HepG2 (cell line): Measurements from ENCODE around the gene MYL6. TPM values are rescaled to one million over a fixed set of nuclear protein-coding genes. Genes with fewer than 3 reads are reported as not detected.
A peak's percentile ranks its signal among the peaks of the same experiment; 100 is the strongest.

Experiments used
- CBX1 ChIP-seq: IDR thresholded peaks from one replicate; pipeline ENCODE4 v1.6.1; 2016; ENCODE audit warnings: antibody characterized with exemption, low read depth
- DBP ChIP-seq: sonication (generic); formaldehyde crosslinking; IDR thresholded peaks from 2 replicates; pipeline ENCODE4 v1.4.0; 2020; ENCODE audit warnings: missing genetic modification reagents; ENCODE audit errors: not compliant biosample characterization
- FOXK1 ChIP-seq: sonication (generic); formaldehyde crosslinking; IDR thresholded peaks from 2 replicates; pipeline ENCODE4 v1.4.0; 2020; ENCODE audit warnings: low read depth, missing genetic modification reagents, borderline replicate concordance
- FOXK2 ChIP-seq: fragments of 450-650 bp; IDR thresholded peaks from 2 replicates; pipeline ENCODE4 v1.6.1; 2016
- HOXA3 ChIP-seq: sonication (generic); formaldehyde crosslinking; IDR thresholded peaks from 2 replicates; pipeline ENCODE4 v1.5.0; 2020; ENCODE audit warnings: missing genetic modification reagents
- KLF12 ChIP-seq: sonication (generic); formaldehyde crosslinking; IDR thresholded peaks from 2 replicates; pipeline ENCODE4 v1.4.0; 2020; ENCODE audit warnings: missing genetic modification reagents, borderline replicate concordance
- PHF5A ChIP-seq: IDR thresholded peaks from one replicate; pipeline ENCODE4 v1.6.1; 2018; ENCODE audit warnings: low read depth, missing genetic modification reagents; ENCODE audit not compliant: unreplicated experiment
- SALL2 ChIP-seq: sonication (generic); formaldehyde crosslinking; IDR thresholded peaks from 2 replicates; pipeline ENCODE4 v1.8.1; 2023; ENCODE audit warnings: mild to moderate bottlenecking, missing genetic modification reagents, inconsistent platforms
- SMAD1 ChIP-seq: sonication (generic); formaldehyde crosslinking; IDR thresholded peaks from 2 replicates; pipeline ENCODE4 v1.4.0; 2020; ENCODE audit warnings: missing genetic modification reagents, low read depth, mild to moderate bottlenecking, borderline replicate concordance
- SMARCC2 ChIP-seq: fragments of 450-650 bp; IDR thresholded peaks from 2 replicates; pipeline ENCODE4 v1.6.1; 2017; ENCODE audit warnings: antibody characterized with exemption, mild to moderate bottlenecking
- SMC3 ChIP-seq: IDR thresholded peaks from 2 replicates; pipeline ENCODE4 v1.6.1; 2011; ENCODE audit warnings: low read length, improper control_type of control experiment
- TCF7L2 ChIP-seq: IDR thresholded peaks from 2 replicates; pipeline ENCODE4 v1.6.1; 2011; ENCODE audit warnings: mild to moderate bottlenecking, low read depth, low read length, moderate library complexity
- ZBTB1 ChIP-seq: sonication (generic); formaldehyde crosslinking; IDR thresholded peaks from 2 replicates; pipeline ENCODE4 v1.4.0; 2020; ENCODE audit warnings: missing genetic modification reagents, borderline replicate concordance
- ZNF20 ChIP-seq: sonication (generic); formaldehyde crosslinking; IDR thresholded peaks from 2 replicates; pipeline ENCODE4 v1.4.0; 2020; ENCODE audit warnings: mild to moderate bottlenecking, moderate library complexity, missing genetic modification reagents
- ZNF724P ChIP-seq: sonication (generic); formaldehyde crosslinking; IDR thresholded peaks from 2 replicates; pipeline ENCODE4 v1.8.0; 2022; ENCODE audit warnings: missing genetic modification reagents, borderline replicate concordance
- ZNF784 ChIP-seq: sonication (generic); formaldehyde crosslinking; IDR thresholded peaks from 2 replicates; pipeline ENCODE4 v1.5.1; 2020; ENCODE audit warnings: missing genetic modification reagents, mild to moderate bottlenecking, borderline replicate concordance
- polyA plus RNA-seq, 8 experiments: library from polyadenylated mRNA; depleted of rRNA in 3 of 8; stranded (reverse) in 7 of 8; unstranded in 1 of 8; fragments of >200 nt; fragmentation: Illumina TruSeq in 4 of 8; extraction: Trizol in 4 of 8; gene quantifications; 2 replicates each; pipeline versions ENCODE4 v1.2.1 to v1.2.3, GENCODE V29; 2011 to 2016; ENCODE audit warnings: low read depth in 4 of 8, missing spikeins in 1 of 8, mixed read lengths in 1 of 8; ENCODE audit not compliant: insufficient read depth in 1 of 8
- total RNA-seq, 5 experiments: library from RNA; depleted of rRNA; stranded (reverse); fragments of >200 nt; fragmentation: Illumina TruSeq; extraction: Trizol; gene quantifications; 2 replicates each; pipeline ENCODE4 v1.2.3, GENCODE V29; 2016; ENCODE audit warnings: low read depth in 1 of 5
- TF ChIP-seq, protein P1 (sequence below): sonication (generic); formaldehyde crosslinking; IDR thresholded peaks from 2 replicates; pipeline ENCODE4 v1.9.0; 2021; ENCODE audit warnings: missing genetic modification reagents, borderline replicate concordance
- TF ChIP-seq, protein P2 (sequence below): sonication (generic); formaldehyde crosslinking; IDR thresholded peaks from 2 replicates; pipeline ENCODE4 v1.5.1; 2020; ENCODE audit warnings: mild to moderate bottlenecking, missing genetic modification reagents, borderline replicate concordance
- TF ChIP-seq, protein P3 (sequence below): sonication (generic); formaldehyde crosslinking; IDR thresholded peaks from 2 replicates; pipeline ENCODE4 v1.8.1; 2023; ENCODE audit warnings: mild to moderate bottlenecking, missing genetic modification reagents, borderline replicate concordance

The MYL6 gene
- total and polyA plus RNA-seq, 2 of the 13 experiments (the other 11 are each of a cell fraction or from before 2014, with no cell fraction given) = 1,127 to 1,192 TPM

DNA sequence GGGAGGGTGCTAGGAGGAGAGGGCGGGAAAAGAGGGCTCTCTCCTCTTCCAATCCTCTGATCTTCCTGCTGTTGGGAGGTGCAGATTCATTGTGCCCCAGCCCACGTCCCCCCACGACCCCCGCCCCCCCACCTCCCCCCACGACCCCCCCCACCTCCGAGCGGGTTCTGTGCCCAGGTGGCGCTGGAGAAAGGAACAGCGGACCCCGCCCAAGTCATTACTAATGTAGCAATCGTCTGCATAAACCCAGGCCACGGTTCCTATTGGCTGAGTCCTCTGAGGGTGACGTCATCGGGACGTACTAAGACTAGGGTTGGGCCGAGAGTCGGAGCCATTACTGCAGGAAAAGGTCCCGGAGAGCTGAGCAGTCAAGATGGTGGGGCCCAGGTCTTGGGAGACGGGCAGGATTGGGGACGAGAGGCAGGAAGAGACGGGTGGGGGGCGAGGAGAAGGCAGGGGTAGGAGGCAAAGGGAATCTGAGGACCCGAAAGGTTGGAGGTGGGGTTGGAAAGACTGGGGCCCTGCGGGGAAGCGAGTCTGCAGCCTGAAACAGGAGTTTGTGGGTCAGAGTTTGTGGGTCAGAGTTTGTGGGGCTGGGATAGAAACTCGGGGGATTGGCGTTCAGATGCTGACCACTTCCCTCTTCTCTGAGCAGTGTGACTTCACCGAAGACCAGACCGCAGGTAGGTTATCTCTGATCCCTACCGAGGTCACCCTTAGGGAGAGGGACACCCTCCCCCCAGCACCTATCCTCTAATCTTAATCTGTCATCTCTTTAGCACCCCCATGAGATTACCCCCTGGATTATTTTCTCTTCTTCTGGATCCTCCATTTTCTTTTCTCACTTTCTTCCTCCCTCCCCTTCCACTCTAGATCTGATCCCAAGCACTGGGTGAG lies at the start of gene MYL6 (continued):
- TF ChIP-seq KLF12 (CRISPR knock-in tag) = no peak
- no peak for TF ChIP-seq TCF7L2
- no peak for TF ChIP-seq ZBTB1 (CRISPR knock-in tag)
- TF ChIP-seq, protein P1, sequence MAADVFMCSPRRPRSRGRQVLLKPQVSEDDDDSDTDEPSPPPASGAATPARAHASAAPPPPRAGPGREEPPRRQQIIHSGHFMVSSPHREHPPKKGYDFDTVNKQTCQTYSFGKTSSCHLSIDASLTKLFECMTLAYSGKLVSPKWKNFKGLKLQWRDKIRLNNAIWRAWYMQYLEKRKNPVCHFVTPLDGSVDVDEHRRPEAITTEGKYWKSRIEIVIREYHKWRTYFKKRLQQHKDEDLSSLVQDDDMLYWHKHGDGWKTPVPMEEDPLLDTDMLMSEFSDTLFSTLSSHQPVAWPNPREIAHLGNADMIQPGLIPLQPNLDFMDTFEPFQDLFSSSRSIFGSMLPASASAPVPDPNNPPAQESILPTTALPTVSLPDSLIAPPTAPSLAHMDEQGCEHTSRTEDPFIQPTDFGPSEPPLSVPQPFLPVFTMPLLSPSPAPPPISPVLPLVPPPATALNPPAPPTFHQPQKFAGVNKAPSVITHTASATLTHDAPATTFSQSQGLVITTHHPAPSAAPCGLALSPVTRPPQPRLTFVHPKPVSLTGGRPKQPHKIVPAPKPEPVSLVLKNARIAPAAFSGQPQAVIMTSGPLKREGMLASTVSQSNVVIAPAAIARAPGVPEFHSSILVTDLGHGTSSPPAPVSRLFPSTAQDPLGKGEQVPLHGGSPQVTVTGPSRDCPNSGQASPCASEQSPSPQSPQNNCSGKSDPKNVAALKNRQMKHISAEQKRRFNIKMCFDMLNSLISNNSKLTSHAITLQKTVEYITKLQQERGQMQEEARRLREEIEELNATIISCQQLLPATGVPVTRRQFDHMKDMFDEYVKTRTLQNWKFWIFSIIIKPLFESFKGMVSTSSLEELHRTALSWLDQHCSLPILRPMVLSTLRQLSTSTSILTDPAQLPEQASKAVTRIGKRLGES (CRISPR knock-in tag) = no peak
- TF ChIP-seq, protein P2, sequence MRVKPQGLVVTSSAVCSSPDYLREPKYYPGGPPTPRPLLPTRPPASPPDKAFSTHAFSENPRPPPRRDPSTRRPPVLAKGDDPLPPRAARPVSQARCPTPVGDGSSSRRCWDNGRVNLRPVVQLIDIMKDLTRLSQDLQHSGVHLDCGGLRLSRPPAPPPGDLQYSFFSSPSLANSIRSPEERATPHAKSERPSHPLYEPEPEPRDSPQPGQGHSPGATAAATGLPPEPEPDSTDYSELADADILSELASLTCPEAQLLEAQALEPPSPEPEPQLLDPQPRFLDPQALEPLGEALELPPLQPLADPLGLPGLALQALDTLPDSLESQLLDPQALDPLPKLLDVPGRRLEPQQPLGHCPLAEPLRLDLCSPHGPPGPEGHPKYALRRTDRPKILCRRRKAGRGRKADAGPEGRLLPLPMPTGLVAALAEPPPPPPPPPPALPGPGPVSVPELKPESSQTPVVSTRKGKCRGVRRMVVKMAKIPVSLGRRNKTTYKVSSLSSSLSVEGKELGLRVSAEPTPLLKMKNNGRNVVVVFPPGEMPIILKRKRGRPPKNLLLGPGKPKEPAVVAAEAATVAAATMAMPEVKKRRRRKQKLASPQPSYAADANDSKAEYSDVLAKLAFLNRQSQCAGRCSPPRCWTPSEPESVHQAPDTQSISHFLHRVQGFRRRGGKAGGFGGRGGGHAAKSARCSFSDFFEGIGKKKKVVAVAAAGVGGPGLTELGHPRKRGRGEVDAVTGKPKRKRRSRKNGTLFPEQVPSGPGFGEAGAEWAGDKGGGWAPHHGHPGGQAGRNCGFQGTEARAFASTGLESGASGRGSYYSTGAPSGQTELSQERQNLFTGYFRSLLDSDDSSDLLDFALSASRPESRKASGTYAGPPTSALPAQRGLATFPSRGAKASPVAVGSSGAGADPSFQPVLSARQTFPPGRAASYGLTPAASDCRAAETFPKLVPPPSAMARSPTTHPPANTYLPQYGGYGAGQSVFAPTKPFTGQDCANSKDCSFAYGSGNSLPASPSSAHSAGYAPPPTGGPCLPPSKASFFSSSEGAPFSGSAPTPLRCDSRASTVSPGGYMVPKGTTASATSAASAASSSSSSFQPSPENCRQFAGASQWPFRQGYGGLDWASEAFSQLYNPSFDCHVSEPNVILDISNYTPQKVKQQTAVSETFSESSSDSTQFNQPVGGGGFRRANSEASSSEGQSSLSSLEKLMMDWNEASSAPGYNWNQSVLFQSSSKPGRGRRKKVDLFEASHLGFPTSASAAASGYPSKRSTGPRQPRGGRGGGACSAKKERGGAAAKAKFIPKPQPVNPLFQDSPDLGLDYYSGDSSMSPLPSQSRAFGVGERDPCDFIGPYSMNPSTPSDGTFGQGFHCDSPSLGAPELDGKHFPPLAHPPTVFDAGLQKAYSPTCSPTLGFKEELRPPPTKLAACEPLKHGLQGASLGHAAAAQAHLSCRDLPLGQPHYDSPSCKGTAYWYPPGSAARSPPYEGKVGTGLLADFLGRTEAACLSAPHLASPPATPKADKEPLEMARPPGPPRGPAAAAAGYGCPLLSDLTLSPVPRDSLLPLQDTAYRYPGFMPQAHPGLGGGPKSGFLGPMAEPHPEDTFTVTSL (CRISPR knock-in tag) = no peak; the same call in 1 of the 2 replicates
- TF ChIP-seq CBX1 = no peak
- TF ChIP-seq FOXK1 (CRISPR knock-in tag) = no peak
- TF ChIP-seq SMARCC2 = no peak
- TF ChIP-seq SALL2 (CRISPR knock-in tag) = no peak
- no peak for TF ChIP-seq ZNF20
- TF ChIP-seq HOXA3 (CRISPR knock-in tag) = peak; percentile 59
- no peak for TF ChIP-seq SMAD1 (CRISPR knock-in tag)
- TF ChIP-seq, protein P3, sequence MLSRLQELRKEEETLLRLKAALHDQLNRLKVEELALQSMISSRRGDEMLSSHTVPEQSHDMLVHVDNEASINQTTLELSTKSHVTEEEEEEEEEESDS (CRISPR knock-in tag) = no peak
- 0 out of 2 replicates have a peak, but pooled peaks have one; percentile 36 for TF ChIP-seq ZNF724P (CRISPR knock-in tag)
- TF ChIP-seq SMC3 = no peak
- TF ChIP-seq PHF5A (CRISPR knock-in tag) = peak; percentile 15
- no peak for TF ChIP-seq FOXK2
- TF ChIP-seq DBP (CRISPR knock-in tag) = no peak
- TF ChIP-seq ZNF784 (CRISPR knock-in tag) = no peak; the same call in 1 of the 2 replicates
